NT2/D1 (cell line): ENCODE data around the gene SEC61G.

Experiments used
- DNase-seq: peaks from one replicate; pipeline ENCODE4 v3.0.0-alpha.2; 2011; ENCODE audit warnings: low read depth, low spot score
- H3K27me3 ChIP-seq: 2 replicates; pipeline ENCODE4 v1.6.0; 2011; ENCODE audit warnings: mild to moderate bottlenecking; ENCODE audit not compliant: insufficient read length, insufficient read depth
- H3K36me3 ChIP-seq: 2 replicates; pipeline ENCODE4 v1.6.1; 2011; ENCODE audit warnings: mild to moderate bottlenecking, low read length, mixed read lengths; ENCODE audit not compliant: insufficient read depth, insufficient read length
- H3K4me1 ChIP-seq: 2 replicates; pipeline ENCODE4 v1.5.1; 2011; ENCODE audit not compliant: insufficient read depth, insufficient read length
- H3K4me3 ChIP-seq: 2 replicates; pipeline ENCODE4 v1.5.1; 2011; ENCODE audit warnings: low read depth; ENCODE audit not compliant: insufficient read length
- H3K9ac ChIP-seq: 2 replicates; pipeline ENCODE4 v1.6.0; 2011; ENCODE audit warnings: low read depth; ENCODE audit not compliant: insufficient read length
- H3K9me3 ChIP-seq: 2 replicates; pipeline ENCODE4 v1.5.1; 2011; ENCODE audit warnings: mild to moderate bottlenecking, low read length; ENCODE audit not compliant: insufficient read depth
- SUZ12 ChIP-seq: IDR thresholded peaks from 2 replicates; pipeline ENCODE4 v1.6.1; 2011; ENCODE audit not compliant: insufficient read length, insufficient read depth; ENCODE audit errors: extremely low read depth
- YY1 ChIP-seq: IDR thresholded peaks from 2 replicates; pipeline ENCODE4 v1.6.1; 2011; ENCODE audit not compliant: insufficient read length, insufficient read depth
- ZNF274 ChIP-seq: IDR thresholded peaks from 2 replicates; pipeline ENCODE4 v1.6.1; 2011; ENCODE audit warnings: mild to moderate bottlenecking, low read depth, low read length

Gene SEC61G

DNA sequence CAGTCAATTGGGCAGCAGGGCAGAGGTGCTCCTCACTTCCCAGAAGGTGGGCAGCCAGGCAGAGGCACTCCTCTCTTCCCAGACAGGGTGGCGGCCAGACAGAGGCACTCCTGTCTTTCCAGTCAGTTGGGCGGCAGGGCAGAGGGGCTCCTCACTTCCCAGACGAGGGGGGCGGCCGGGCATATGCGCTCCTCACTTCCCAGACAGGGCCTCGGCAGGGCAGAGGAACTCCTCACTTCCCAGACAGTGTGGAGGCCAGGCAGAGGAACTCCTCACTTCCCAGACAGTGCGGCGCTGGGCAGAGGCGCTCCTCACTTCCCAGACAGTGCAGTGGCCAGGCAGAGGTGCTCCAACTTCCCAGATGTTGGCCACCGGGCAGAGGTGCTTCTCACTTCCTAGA lies 33.4 kb upstream of the SEC61G start:
- Histone ChIP-seq H3K27me3 (peaks cover 11% of the 10 kb centered on the region), H3K9ac (no peak overlapping the region), H3K4me1 (no peaks in the 10 kb centered on the region), H3K36me3 (no peaks in the 10 kb centered on the region), H3K9me3 (peaks cover 5% of the 10 kb centered on the region; the same call in 1 of the 2 replicates), H3K4me3 (no peak overlapping the region)
- TF ChIP-seq SUZ12, result no peak
- TF ChIP-seq YY1, result no peak
- TF ChIP-seq ZNF274, result no peak
- no peak for DNase-seq

DNA sequence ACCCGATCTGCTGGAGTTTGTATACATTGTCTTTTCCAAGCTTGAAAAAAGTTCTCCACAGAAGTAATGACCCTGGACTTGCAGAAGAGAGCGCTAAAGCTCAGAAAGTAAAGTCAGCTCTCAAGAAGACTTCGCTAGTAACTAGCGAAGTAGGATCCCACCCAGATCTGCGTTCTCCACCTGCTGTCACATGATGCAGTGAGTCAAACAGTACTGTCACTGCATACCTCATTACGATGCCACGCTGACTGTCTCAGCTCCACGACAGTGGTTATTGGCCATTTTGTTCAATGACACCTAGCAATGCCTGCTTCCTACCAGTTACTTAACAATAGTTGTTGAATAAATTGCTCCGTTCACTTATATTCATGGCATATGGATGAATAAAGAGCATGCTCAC lies 29.7 kb upstream of the SEC61G start:
- Histone ChIP-seq H3K4me3 (no peak overlapping the region), H3K27me3 (peaks cover 11% of the 10 kb centered on the region), H3K36me3 (no peaks in the 10 kb centered on the region), H3K9ac (no peak overlapping the region), H3K9me3 (peaks cover 5% of the 10 kb centered on the region; the same call in 1 of the 2 replicates), H3K4me1 (no peaks in the 10 kb centered on the region)
- DNase-seq, result peak; percentile 81
- no peak for TF ChIP-seq SUZ12
- no peak for TF ChIP-seq ZNF274
- TF ChIP-seq YY1, result no peak

DNA sequence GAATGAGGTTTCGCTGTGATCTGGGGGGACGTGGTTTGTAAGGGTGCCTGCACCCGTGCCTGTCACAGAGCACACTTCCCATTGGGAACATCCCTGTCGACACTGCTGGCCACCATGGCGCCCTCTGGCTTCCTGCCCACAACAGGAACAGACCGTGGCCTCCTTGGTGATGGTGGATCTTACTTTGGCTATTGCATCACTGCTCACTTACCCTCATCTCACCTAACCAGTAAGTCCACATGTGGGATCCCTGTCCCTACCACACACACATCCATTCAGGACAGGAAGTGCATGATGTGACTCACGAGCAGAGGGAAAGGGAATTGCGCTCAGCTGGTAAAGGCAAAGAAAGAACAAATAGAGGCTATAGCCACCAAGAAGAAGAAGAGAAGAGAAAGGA lies 26.2 kb upstream of the SEC61G start:
- TF ChIP-seq SUZ12 (no peak), ZNF274 (no peak), YY1 (no peak)
- no peaks in the 10 kb centered on the region for H3K36me3 ChIP-seq
- H3K4me1 ChIP-seq, result peaks cover 7% of the 10 kb centered on the region
- no peak overlapping the region for H3K4me3 ChIP-seq
- DNase-seq, result no peak
- H3K9me3 ChIP-seq, result no peaks in the 10 kb centered on the region; the same call in 1 of the 2 replicates
- peaks cover 11% of the 10 kb centered on the region for H3K27me3 ChIP-seq
- H3K9ac ChIP-seq, result no peak overlapping the region

DNA sequence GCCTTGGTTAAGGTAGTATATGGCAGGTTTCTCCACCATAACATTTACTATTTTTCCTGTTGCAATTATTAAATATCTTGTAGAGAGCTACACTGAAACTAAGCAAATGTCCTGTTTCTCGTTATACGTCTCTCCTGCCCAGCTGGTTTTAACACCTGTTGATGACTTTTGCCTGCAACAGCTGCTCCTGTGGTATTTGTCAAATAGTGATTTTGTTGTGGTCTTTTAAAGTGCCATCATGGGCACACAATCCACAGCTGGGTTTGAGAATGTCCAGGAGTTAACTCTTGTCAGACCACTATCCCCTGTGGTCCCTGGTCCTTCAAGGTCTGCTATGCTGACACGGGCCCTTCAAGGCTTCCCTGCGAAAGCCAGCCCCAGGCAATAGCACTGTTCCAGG lies 24.9 kb upstream of the SEC61G start:
- Histone ChIP-seq H3K4me3 (no peak overlapping the region), H3K36me3 (no peaks in the 10 kb centered on the region), H3K9ac (no peak overlapping the region), H3K27me3 (peaks cover 4% of the 10 kb centered on the region), H3K4me1 (peaks cover 7% of the 10 kb centered on the region), H3K9me3 (no peaks in the 10 kb centered on the region; the same call in 1 of the 2 replicates)
- TF ChIP-seq SUZ12, result no peak
- no peak for DNase-seq

DNA sequence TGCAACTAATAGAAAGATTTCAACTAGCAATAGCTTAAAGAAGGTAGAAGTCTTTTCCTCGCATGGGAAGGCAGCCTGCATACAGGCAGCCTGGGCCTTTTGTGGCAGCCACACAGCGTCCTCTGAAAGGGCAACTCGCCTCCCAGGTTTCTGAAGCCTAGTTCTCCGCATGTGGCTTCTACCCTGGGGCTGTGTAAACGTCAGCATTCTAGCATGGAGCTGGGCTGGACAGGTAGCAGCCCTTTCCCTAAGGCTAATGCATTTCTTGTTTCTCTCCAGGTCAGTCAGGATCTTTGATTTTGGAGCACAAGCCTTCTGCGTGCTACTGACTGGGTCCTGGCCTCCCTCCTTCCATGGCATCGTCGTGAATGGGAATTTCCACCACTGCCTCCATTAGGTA lies 23.8 kb upstream of the SEC61G start:
- Histone ChIP-seq H3K27me3 (no peaks in the 10 kb centered on the region), H3K36me3 (no peaks in the 10 kb centered on the region), H3K9ac (no peak overlapping the region), H3K4me3 (no peak overlapping the region), H3K4me1 (peaks cover 7% of the 10 kb centered on the region), H3K9me3 (no peaks in the 10 kb centered on the region; the same call in 1 of the 2 replicates)
- no peak for TF ChIP-seq YY1
- TF ChIP-seq ZNF274, result no peak
- no peak for TF ChIP-seq SUZ12
- DNase-seq, result no peak

DNA sequence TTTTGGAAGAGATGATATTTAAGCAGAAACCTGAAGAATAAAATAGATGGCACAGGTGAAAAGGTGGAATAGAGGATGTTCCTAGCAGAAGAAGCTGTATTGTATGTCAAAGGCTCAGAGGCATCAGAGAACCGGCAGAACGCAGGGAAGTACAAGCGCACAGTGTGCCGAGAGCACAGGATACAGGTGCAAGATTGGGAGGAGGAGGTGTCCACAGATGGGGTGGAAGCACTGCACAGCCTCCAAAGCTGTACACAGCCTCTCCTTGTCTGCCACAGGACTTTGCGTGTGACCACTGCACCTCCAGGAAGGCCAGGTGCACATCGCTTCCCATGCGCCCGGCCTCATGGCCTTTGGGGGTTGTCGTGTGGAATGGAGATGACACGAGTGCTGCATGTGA lies 23.3 kb upstream of the SEC61G start:
- Histone ChIP-seq H3K4me1 (peaks cover 7% of the 10 kb centered on the region), H3K9me3 (peaks cover 4% of the 10 kb centered on the region; the same call in 1 of the 2 replicates), H3K4me3 (no peak overlapping the region), H3K27me3 (no peaks in the 10 kb centered on the region), H3K36me3 (no peaks in the 10 kb centered on the region), H3K9ac (peak overlapping the region; percentile 46)
- DNase-seq, result no peak
- no peak for TF ChIP-seq YY1

DNA sequence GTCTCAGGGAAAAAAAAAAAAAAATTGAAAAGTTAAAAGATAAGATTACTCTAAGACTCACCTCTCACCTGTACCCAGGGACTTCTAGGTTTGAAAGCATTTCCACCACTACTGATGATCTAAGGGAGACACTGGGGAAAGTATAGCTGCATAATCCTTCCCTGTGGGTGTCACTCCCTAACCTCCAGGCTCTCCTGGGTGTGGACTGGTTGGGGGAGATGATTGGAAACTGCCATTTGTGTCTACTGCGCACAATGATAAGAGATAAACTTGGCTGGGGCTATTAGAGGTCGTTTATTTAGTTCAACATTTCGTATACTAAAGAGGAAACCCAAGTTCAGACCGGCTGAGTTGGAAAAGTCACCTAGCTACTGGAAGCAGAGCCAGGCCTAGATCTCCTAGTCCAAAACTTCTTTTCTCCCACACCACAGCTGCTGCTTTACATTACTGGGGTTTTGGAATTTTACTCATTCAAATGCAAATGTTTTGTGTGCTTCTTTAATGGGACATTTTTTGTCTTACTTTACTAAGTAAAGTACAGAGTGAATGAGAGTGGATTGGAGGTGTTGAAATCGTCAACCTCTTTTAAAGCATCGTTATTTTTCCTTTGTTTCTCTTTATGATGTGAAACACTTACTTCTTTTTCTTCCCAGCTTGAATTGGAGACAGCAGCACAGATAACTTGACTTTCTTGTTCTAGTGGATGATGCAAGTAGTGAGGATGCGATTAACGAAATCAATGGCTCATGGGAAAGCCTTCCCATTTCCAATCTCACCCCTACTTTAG lies 22.3 kb upstream of the SEC61G start:
- no peaks in the 10 kb centered on the region for H3K36me3 ChIP-seq
- H3K9me3 ChIP-seq, result peaks cover 11% of the 10 kb centered on the region; the same call in 1 of the 2 replicates
- TF ChIP-seq ZNF274 (no peak), YY1 (no peak), SUZ12 (no peak)
- peaks cover 7% of the 10 kb centered on the region for H3K4me1 ChIP-seq
- no peaks in the 10 kb centered on the region for H3K27me3 ChIP-seq
- DNase-seq, result peak; percentile 83
- H3K4me3 ChIP-seq, result no peak overlapping the region
- H3K9ac ChIP-seq, result peak overlapping the region; percentile 47

DNA sequence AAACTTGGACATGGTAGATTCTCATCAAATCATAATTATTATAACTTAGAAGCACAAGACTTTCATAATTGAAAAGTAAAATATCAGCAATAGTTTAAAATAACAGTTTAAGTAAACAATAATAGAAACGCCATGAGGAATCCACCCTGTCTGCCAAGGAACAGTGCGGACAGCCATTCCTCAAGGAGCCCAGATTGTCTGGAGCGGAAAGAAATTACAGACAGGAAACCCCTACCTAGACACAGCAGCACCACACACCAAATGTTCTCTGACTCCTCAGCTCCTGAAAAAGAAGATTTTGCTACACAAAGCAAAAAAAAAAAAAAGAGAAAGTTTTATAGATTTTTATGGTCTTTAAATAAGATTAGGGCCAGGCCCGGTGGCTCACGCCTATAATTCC lies 21.5 kb upstream of the SEC61G start:
- Histone ChIP-seq H3K36me3 (no peaks in the 10 kb centered on the region), H3K4me1 (peaks cover 7% of the 10 kb centered on the region)
- TF ChIP-seq SUZ12 (no peak), YY1 (no peak), ZNF274 (no peak)

More for the DNA sequence above, 21.5 kb upstream of the SEC61G start:
- Histone ChIP-seq H3K9me3 (peaks cover 19% of the 10 kb centered on the region; the same call in 1 of the 2 replicates), H3K4me3 (no peak overlapping the region), H3K9ac (no peak overlapping the region), H3K27me3 (no peaks in the 10 kb centered on the region)
- DNase-seq, result no peak
